GM12875 (cell line): ENCODE results near the gene ZDHHC7.

Source experiments
- H3K4me3 ChIP-seq: one replicate; pipeline ENCODE4 v1.5.1; 2011; ENCODE audit warnings: low read depth, low read length, control low read depth
- CTCF ChIP-seq: IDR thresholded peaks from 2 replicates; pipeline ENCODE4 v1.5.1; 2011; ENCODE audit warnings: low read depth, mild to moderate bottlenecking, control low read depth, inconsistent platforms, low read length, moderate library complexity, borderline replicate concordance; ENCODE audit not compliant: insufficient read depth

The ZDHHC7 gene

GRCh38 chr16:84929421-84930297, 81.7 kb downstream of the ZDHHC7 start:
- TF ChIP-seq CTCF: no peak
- no peak overlapping the region for H3K4me3 ChIP-seq

- TF ChIP-seq CTCF: no peak
Observed at GRCh38 chr16:84928679-84929420, 82.5 kb downstream of the ZDHHC7 start.

GRCh38 chr16:84927621-84928591, 83.4 kb downstream of the ZDHHC7 start:
- TF ChIP-seq CTCF: no peak
- no peak overlapping the region for H3K4me3 ChIP-seq

More at GRCh38 chr16:84928679-84929420, 82.5 kb downstream of the ZDHHC7 start:
- H3K4me3 ChIP-seq: no peak overlapping the region

- TF ChIP-seq CTCF: no peak
- no peak overlapping the region for H3K4me3 ChIP-seq
Observed at GRCh38 chr16:84926462-84926861, 84.9 kb downstream of the ZDHHC7 start.

- no peak for TF ChIP-seq CTCF
- H3K4me3 ChIP-seq: no peak overlapping the region
Observed at GRCh38 chr16:84925773-84926372, 85.5 kb downstream of the ZDHHC7 start.

- TF ChIP-seq CTCF: peak; percentile 84
Observed at GRCh38 chr16:84925092-84925772, 86.1 kb downstream of the ZDHHC7 start.

More at GRCh38 chr16:84925092-84925772, 86.1 kb downstream of the ZDHHC7 start:
- no peak overlapping the region for H3K4me3 ChIP-seq
